HL-60 (cell line): ENCODE measurements around the gene IQSEC3.

Experiments
- DNase-seq, 2 experiments: peaks; one replicate each; pipeline ENCODE4 v3.0.0-alpha.2; 2010 to 2020; ENCODE audit warnings: low read depth in 1 of 2, low spot score in 1 of 2
- H3K27ac ChIP-seq: fragments of 250-450 bp; sonication (Bioruptor Pico); replicated peaks from 2 replicates; pipeline ENCODE4 v1.5.1; 2020; ENCODE audit warnings: mild to moderate bottlenecking, moderate library complexity
- H3K27me3 ChIP-seq: fragments of 250-450 bp; sonication (Bioruptor Pico); 2 replicates; pipeline ENCODE4 v1.5.1; 2021; ENCODE audit warnings: mild to moderate bottlenecking, moderate library complexity; ENCODE audit not compliant: insufficient read depth, poor library complexity, severe bottlenecking
- H3K4me3 ChIP-seq: replicated peaks from 2 replicates; pipeline ENCODE4 v1.5.1; 2011; ENCODE audit warnings: mild to moderate bottlenecking, control low read depth, low read length; ENCODE audit not compliant: insufficient read depth
- GABPA ChIP-seq: IDR thresholded peaks from 2 replicates; pipeline ENCODE4 v1.6.1; 2012; ENCODE audit warnings: low read depth
- POLR2AphosphoS5 ChIP-seq: IDR thresholded peaks from 2 replicates; pipeline ENCODE4 v1.6.1; 2012; ENCODE audit warnings: low read depth
- SPI1 ChIP-seq: IDR thresholded peaks from 2 replicates; pipeline ENCODE4 v1.6.1; 2012; ENCODE audit warnings: low read depth, mild to moderate bottlenecking, borderline replicate concordance
- TF ChIP-seq, protein P1 (sequence below): IDR thresholded peaks from one replicate; pipeline ENCODE4 v1.5.1; 2011; ENCODE audit warnings: low read length, control low read depth, inconsistent platforms; ENCODE audit not compliant: insufficient read depth
- TF ChIP-seq, protein P2 (sequence below): IDR thresholded peaks from 2 replicates; pipeline ENCODE4 v1.6.1; 2012; ENCODE audit warnings: low read depth; ENCODE audit not compliant: insufficient replicate concordance

Gene IQSEC3

DNA sequence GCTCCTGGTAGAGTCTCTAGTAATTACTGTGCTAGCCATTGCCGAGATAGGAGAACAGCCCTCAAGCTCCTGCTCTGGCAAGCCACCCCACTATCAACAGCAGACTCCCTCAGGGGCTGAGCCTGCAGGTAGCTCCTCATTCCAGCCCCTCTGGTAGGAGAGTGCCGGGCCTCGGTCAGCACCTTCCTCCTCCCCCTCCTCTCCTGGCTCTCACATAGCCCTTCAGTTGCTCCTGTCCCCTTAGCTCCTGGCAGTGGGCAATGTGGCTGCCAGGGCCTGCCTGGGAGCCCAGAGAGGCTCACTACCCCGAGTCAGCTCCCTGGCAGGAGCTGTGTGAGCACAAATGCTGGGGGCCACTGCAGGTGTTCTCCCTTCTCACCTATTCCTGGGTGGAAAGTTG, 52.0 kb downstream of the IQSEC3 start:
- TF ChIP-seq POLR2AphosphoS5 (no peak), SPI1 (no peak)
- TF ChIP-seq, protein P1, sequence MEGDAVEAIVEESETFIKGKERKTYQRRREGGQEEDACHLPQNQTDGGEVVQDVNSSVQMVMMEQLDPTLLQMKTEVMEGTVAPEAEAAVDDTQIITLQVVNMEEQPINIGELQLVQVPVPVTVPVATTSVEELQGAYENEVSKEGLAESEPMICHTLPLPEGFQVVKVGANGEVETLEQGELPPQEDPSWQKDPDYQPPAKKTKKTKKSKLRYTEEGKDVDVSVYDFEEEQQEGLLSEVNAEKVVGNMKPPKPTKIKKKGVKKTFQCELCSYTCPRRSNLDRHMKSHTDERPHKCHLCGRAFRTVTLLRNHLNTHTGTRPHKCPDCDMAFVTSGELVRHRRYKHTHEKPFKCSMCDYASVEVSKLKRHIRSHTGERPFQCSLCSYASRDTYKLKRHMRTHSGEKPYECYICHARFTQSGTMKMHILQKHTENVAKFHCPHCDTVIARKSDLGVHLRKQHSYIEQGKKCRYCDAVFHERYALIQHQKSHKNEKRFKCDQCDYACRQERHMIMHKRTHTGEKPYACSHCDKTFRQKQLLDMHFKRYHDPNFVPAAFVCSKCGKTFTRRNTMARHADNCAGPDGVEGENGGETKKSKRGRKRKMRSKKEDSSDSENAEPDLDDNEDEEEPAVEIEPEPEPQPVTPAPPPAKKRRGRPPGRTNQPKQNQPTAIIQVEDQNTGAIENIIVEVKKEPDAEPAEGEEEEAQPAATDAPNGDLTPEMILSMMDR: no peak
- H3K27ac ChIP-seq: no peak overlapping the region
- no peak overlapping the region for H3K4me3 ChIP-seq
- DNase-seq: no peak
- peaks cover 2% of the 10 kb centered on the region for H3K27me3 ChIP-seq

DNA sequence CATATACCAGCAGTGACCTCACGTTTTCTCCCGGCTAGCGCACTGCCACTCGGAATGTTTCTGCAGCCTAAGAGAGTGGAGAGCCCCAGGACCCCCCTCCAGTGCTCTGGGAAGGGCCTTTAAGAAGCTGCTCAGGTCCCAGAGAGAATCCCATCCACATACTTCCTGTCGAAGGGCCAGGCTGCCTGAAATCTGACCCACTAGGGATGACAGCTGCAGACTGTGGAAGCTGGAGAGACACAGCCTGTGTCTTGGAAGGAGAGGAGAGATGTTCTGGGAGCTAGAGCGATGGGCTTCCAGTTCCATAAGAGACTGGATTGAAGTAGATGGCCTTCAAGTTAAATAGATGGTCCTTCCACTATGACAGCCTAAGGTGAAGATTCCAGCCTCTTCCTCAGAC, 54.4 kb downstream of the IQSEC3 start:
- H3K27me3 ChIP-seq: peaks cover 2% of the 10 kb centered on the region
- TF ChIP-seq GABPA (no peak), SPI1 (no peak), POLR2AphosphoS5 (no peak)
- TF ChIP-seq, protein P1: no peak
- TF ChIP-seq, protein P2, sequence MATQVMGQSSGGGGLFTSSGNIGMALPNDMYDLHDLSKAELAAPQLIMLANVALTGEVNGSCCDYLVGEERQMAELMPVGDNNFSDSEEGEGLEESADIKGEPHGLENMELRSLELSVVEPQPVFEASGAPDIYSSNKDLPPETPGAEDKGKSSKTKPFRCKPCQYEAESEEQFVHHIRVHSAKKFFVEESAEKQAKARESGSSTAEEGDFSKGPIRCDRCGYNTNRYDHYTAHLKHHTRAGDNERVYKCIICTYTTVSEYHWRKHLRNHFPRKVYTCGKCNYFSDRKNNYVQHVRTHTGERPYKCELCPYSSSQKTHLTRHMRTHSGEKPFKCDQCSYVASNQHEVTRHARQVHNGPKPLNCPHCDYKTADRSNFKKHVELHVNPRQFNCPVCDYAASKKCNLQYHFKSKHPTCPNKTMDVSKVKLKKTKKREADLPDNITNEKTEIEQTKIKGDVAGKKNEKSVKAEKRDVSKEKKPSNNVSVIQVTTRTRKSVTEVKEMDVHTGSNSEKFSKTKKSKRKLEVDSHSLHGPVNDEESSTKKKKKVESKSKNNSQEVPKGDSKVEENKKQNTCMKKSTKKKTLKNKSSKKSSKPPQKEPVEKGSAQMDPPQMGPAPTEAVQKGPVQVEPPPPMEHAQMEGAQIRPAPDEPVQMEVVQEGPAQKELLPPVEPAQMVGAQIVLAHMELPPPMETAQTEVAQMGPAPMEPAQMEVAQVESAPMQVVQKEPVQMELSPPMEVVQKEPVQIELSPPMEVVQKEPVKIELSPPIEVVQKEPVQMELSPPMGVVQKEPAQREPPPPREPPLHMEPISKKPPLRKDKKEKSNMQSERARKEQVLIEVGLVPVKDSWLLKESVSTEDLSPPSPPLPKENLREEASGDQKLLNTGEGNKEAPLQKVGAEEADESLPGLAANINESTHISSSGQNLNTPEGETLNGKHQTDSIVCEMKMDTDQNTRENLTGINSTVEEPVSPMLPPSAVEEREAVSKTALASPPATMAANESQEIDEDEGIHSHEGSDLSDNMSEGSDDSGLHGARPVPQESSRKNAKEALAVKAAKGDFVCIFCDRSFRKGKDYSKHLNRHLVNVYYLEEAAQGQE: no peak
- no peak for DNase-seq

DNA sequence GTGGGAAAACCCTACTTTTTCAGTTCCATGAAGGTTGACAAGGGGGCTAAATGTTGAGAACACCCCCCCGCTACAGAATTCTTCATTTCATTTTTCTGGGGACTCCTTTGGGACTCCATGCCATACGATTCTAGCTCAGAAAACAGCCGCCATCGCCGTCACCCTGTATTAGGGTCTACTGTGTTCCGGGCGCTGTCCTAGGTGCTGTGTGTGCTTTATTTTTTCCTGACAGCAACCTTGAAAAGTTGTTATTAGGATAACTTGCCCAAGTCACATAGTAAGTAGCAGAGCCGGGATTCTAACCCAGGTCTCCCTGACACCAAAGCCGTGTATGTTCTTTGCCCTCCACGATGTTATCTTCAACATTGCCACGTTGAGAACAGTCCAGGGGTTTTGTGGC, 55.1 kb downstream of the IQSEC3 start:
- TF ChIP-seq, protein P1: no peak
- TF ChIP-seq, protein P2: peak; percentile 80
- no peak overlapping the region for H3K4me3 ChIP-seq
- H3K27me3 ChIP-seq: peaks cover 2% of the 10 kb centered on the region
- no peak for DNase-seq
- no peak overlapping the region for H3K27ac ChIP-seq

More for the DNA sequence above, 54.4 kb downstream of the IQSEC3 start:
- H3K27ac ChIP-seq: no peak overlapping the region
- no peak overlapping the region for H3K4me3 ChIP-seq

DNA sequence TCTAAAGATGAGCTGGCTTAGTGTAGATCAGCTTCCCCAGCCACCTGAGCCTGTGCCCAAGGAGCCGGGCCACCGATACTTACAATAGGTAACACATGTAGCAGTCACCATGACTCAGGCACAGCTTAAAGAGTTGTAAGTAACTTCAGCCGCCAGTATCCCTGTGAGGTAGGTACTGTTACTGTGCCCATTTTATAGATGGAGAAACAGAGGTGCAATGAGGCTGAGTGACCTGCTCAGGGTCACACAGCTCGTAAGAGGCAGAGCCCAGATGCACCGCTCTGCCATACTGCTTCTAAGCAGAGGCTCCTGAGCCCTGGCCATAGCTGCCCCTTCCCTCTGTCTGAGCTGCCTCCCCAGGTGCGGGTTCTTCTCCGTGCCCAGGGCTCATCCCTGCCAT, 58.5 kb downstream of the IQSEC3 start:
- DNase-seq: no peak
- Histone ChIP-seq H3K4me3 (no peak overlapping the region), H3K27ac (no peak overlapping the region), H3K27me3 (no peaks in the 10 kb centered on the region)
- TF ChIP-seq, protein P2: no peak
- TF ChIP-seq POLR2AphosphoS5: no peak
- TF ChIP-seq SPI1: no peak
